ENCODE data around the gene E2F2. TPM values are rescaled to one million over a fixed set of nuclear protein-coding genes. Genes with fewer than 3 reads are reported as not detected.

Gene E2F2
- total and polyA plus RNA-seq, 2 of the 4 experiments (the other 2 are of a cell fraction): 0.36 to 0.51 TPM

DNA sequence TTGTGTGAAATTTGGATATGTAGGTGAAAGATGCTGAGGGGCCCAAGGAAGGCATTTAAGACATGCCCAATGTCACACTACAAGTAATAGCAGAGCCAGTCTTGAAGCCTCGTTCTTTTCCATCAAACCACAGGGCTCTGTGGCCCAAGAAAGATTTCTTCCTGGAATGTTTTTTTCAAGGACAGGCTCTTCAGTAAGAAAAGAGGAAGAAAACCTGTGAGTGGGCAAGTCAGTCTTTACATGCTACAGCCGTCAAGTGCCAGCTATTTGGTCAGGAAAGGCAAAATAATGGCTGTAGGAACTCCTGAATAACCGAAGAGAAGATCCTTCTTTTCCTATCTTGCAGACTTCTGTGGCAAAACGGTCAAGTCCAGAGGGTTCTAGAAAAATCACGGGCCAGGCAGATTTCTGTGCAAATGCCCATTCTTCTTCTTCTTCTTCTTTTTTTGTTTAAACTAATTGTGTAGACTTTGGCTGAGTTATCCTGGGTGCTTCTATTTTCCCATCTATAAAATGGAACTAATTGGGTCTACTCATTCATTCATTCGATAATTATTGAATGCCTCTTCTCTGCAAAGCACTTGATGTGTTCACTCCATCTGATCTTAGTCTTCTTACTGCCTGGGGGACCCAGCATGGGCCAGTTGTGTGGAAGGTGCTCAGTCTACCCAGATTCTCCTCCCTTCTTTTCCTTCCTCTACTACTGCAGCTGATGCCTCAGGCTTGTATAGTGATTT lies 30.2 kb upstream of the E2F2 start (continued):
- TF ChIP-seq ELK1 (IDR thresholded peaks at IDR 0.05; ENCODE audit: borderline replicate concordance, low read depth, low read length): no peak
- no peak for TF ChIP-seq MAFK (IDR thresholded peaks at IDR 0.05; ENCODE audit: low read depth, low read length)
- TF ChIP-seq RAD21 (IDR thresholded peaks at IDR 0.05; ENCODE audit: low read length): no peak
- TF ChIP-seq RCOR1 (IDR thresholded peaks at IDR 0.05; ENCODE audit: insufficient replicate concordance, low read length): no peak
- TF ChIP-seq RFX5 (IDR thresholded peaks at IDR 0.05; ENCODE audit: low read depth, low read length): no peak
- no peak for TF ChIP-seq BHLHE40 (IDR thresholded peaks at IDR 0.05; ENCODE audit: low read depth, low read length)

All from IMR-90 (cell line).